GM11168 (cell line): Measurements from ENCODE around the gene ASB15.
"Not testable (repeated sequence)": the region's sequence is repeated elsewhere in the genome, so short reads cannot be mapped to it uniquely, and the experiment has no call there.

Experiments
- in situ Hi-C: fragments of 300-500 bp; cut with MboI; formaldehyde crosslinking; loops from one replicate; pipeline ENCODE4 v1.12.0; 2022; ENCODE audit warnings: low sequenced_read_pairs; ENCODE audit not compliant: unreplicated experiment

ASB15 gene

GRCh38 chr7:123634011-123634573 lies 32.5 kb downstream of the ASB15 start:
- in situ Hi-C loops: not testable (repeated sequence)

- in situ Hi-C loops: no loop called here
These were observed 34.1 kb downstream of the ASB15 start for GRCh38 chr7:123635551-123636359.

GRCh38 chr7:123637203-123637602 lies 35.6 kb downstream of the ASB15 start:
- in situ Hi-C loops: no loop called here

GRCh38 chr7:123637878-123638277 lies 36.3 kb downstream of the ASB15 start:
- in situ Hi-C loops: no loop called here

GRCh38 chr7:123639631-123640030 lies 38.0 kb downstream of the ASB15 start:
- in situ Hi-C loops: no loop called here

- in situ Hi-C loops: no loop called here
These were observed 39.0 kb downstream of the ASB15 start for GRCh38 chr7:123640583-123640982.

- in situ Hi-C loops: no loop called here
These were observed 40.3 kb downstream of the ASB15 start for GRCh38 chr7:123641901-123642300.

GRCh38 chr7:123643495-123644441 lies 42.1 kb downstream of the ASB15 start:
- in situ Hi-C loops: no loop called here

- in situ Hi-C loops: no loop called here
These were observed 43.9 kb downstream of the ASB15 start for GRCh38 chr7:123645516-123645915.

- in situ Hi-C loops: no loop called here
These were observed 45.6 kb downstream of the ASB15 start for GRCh38 chr7:123647106-123647730.

- in situ Hi-C loops: no loop called here
These were observed 48.3 kb downstream of the ASB15 start for GRCh38 chr7:123649964-123650363.

GRCh38 chr7:123650595-123650994 lies 49.0 kb downstream of the ASB15 start:
- in situ Hi-C loops: no loop called here

GRCh38 chr7:123652406-123652805 lies 50.8 kb downstream of the ASB15 start:
- in situ Hi-C loops: no loop called here

GRCh38 chr7:123653162-123653561 lies 51.5 kb downstream of the ASB15 start:
- in situ Hi-C loops: no loop called here

GRCh38 chr7:123655614-123656013 lies 54.0 kb downstream of the ASB15 start, which contains the start of gene LMOD2:
Gene LMOD2 (plus strand): TSS chr7:123655866. CDS start chr7:123655964, 98 bp downstream.
- in situ Hi-C loops: no loop called here

GRCh38 chr7:123656544-123657303 lies 55.1 kb downstream of the ASB15 start:
- in situ Hi-C loops: no loop called here

- in situ Hi-C loops: no loop called here
These were observed 55.7 kb downstream of the ASB15 start for GRCh38 chr7:123657304-123657685.

GRCh38 chr7:123658023-123658422 lies 56.4 kb downstream of the ASB15 start:
- in situ Hi-C loops: no loop called here

GRCh38 chr7:123660514-123661354 lies 59.1 kb downstream of the ASB15 start:
- in situ Hi-C loops: no loop called here
